ENCODE data around the gene PSG4.
"Not testable (repeated sequence)": the region's sequence is repeated elsewhere in the genome, so short reads cannot be mapped to it uniquely, and the experiment has no call there.

Gene PSG4

DNA sequence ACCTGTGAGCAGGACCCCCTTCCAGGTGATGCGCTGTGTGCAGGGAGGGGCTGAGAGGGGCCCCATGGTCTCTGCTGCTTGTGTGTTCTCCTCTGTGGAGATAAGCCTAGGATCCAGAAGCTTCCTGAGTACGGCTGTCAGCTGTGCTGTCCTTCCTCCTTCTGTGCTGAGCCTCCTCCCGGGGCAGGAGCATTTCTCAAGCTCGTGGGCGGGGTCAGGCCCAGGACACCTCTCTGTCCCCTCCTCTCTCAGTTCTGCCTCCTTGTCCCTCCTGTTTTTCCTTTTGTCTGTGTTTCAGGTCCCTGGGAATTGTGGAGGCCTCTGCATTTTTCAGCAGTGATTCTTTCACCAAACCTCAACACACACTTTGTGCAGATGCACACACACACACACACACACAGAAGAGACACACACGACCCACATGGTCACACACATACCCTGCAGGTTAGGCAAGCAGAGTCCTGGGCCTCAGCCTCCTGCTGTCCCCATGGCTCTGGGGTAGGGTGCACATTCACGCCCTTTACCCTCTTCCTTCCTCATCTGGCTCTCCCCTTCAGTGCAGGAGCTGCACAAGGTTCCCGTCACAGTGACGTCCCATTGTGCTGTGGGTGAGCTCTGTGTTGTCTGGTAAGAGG, at the start of gene PSG4:
TSS of gene PSG4 (minus strand) at position 168 of the 635 bp plus-strand sequence. CDS start at position 66, 102 bp downstream.
- not testable (repeated sequence) for DNase-seq

DNA sequence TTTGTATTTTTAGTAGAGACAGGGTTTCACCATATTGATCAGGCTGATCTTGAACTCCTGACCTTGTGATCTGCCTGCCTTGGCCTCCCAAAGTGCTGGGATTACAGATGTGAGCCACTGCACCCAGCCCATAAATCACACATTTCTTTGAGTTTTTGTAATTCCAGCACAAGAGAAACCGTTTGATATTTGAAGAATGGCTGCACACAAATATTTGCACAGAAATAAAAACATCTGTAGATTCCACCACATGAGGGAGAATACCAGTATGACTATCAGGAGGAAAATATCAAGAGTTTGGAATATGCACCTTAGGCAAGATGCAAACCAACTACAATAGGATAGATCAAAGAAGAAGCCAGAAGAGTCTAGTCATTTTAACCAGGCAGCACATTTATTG, 46.0 kb upstream of the PSG4 start:
- not testable (repeated sequence) for DNase-seq

DNA sequence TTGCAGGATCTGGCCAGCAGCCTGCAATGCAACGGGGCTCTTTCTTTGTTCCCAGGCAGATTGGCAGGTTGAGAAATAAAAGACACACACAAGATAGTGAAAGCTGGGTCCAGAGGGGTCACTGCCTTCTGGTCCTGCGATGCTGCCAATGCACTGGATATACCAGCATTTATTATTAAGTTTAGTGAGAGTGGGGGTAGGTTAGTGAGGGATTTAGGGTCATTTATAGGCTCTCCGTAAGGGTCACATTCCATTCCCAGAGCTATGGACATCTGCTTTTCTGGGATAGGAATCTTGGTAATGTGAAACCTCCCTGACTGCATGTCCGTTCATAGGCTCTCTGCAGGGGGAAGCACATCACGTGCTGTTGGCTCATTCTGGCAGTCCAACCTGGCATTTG, 44.9 kb upstream of the PSG4 start:
- DNase-seq: not testable (repeated sequence)

DNA sequence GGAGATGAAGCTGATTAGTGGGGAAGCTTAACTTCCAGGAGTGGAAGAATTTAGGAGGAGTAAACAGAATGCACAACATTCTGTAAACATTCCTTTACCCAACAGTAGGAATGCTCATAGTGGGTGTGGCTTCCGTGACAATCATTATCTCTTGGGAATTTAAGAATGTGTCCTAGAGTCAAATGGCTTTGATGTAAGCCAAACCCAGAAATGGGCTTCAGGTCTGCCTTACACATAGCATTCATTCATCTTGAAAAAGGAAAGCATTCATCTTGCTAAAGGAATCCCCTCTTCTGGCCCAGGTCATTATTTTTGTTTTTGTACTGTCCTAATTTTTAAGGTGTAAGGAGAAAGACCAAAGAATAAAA, 43.2 kb upstream of the PSG4 start:
- not testable (repeated sequence) for DNase-seq

DNA sequence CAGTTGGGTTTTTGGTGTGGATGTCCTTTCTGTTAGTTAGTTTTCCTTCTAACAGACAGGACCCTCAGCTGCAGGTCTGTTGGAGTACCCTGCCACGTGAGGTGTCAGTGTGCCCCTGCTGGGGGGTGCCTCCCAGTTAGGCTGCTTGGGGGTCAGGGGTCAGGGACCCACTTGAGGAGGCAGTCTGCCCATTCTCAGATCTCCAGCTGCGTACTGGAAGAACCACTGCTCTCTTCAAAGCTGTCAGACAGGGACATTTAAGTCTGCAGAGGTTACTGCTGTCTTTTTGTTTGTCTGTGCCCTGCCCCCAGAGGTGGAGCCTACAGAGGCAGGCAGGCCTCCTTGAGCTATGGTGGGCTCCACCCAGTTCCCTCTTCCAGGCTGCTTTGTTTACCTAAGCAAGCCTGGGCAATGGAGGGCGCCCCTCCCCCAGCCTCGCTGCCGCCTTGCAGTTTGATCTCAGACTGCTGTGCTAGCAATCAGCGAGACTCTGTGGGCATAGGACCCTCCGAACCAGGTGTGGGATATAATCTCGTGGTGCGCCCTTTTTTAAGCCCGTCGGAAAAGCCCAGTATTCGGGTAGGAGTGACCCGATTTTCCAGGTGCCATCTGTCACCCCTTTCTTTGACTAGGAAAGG, 41.9 kb upstream of the PSG4 start:
- DNase-seq: not testable (repeated sequence)

DNA sequence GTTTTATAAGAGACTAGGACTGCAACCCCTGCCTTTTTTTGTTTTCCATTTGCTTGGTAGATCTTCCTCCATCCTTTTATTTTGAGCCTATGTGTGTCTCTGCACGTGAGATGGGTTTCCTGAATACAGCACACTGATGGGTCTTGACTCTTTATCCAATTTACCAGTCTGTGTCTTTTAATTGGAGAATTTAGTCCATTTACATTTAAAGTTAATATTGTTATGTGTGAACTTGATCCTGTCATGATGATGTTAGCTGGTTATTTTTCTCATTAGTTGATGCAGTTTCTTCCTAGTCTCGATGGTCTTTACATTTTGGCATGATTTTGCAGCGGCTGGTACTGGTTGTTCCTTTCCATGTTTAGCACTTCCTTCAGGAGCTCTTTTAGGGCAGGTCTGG, 40.4 kb upstream of the PSG4 start:
- not testable (repeated sequence) for DNase-seq

DNA sequence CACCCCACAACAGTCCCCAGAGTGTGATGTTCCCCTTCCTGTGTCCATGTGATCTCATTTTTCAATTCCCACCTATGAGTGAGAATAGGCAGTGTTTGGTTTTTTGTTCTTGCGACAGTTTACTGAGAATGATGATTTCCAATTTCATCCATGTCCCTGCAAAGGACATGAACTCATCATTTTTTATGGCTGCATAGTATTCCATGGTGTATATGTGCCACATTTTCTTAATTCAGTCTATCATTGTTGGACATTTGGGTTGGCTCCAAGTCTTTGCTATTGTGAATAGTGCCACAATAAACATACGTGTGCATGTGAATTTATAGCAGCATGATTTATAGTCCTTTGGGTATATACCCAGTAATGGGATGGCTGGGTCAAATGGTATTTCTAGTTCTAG, 36.8 kb upstream of the PSG4 start:
- not testable (repeated sequence) for DNase-seq

DNA sequence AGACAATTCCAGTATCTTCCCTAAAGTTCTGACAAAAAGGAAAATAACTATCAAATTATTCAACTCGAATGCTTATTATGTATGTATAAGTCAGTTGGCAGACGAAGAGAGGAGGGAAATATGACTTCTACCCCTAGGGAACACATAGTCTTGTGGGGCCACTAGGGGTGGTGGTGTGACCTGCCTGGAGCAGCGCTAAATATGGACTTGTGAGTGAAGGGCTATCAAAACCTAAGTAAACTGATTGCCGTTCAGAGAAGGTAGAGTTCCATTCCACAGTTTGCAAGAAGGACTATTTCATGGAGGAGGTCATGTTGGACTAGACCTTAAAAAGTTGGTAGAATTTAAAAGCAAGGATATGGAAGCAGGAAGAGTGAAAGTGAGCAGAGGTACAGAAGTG, 32.8 kb upstream of the PSG4 start:
- DNase-seq: not testable (repeated sequence)

DNA sequence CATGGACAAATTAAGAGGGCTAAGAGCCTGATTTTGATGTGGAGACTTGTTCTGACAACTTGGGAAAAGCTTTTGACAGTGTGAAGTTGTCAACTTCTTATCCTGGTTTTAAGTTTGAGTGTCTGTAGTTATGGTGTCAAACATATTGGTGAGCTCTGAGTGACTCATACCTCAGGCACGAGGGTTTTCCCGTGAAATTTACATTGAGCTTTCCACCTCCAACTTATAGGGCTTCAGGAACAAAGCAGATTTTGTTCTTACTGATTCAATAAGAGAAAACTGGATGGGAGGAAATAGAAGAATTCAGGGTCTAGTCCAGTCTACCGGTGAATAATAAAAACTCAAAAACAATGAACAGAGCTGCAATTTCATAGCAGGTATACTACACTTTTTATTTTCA, 30.2 kb upstream of the PSG4 start:
- not testable (repeated sequence) for DNase-seq

DNA sequence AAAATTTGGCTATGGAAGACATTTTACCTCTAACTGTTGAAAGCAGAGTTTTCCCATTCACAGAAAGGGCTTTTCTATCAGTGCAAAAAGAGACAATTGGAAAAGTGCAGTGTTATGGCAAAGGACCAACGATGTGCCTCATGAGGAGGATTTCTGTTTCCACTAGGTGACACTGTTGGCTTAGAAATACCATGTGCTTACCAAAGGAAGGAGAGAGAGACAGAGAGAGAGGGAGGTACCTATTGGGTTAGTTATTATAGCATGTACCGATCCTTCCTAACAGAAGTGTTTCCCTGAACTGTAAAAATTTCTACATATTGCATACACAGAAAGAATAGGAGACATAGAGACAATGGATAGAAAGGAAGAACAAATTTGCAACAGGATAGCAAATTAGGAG, 23.9 kb upstream of the PSG4 start:
- DNase-seq: no peak

DNA sequence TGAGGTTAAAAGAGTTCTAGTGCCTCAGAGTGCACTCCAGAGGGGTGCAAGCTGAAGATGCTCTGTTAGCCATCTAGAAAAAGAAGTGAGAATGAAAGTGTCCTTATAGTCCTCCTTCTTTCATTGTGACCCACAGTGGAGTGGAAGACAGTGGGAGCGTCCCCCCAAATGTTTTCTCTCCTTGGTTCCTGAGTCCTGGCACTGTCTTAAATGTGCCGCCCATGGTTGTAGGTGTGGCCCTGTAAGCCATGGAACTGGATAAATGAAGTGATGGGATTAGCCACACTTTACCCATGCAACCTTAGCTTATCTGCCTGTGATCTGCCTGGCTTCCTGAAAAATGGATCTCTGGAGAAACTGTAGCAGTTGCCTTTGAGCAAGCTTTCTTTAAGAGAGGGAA, 23.3 kb upstream of the PSG4 start:
- not testable (repeated sequence) for DNase-seq

DNA sequence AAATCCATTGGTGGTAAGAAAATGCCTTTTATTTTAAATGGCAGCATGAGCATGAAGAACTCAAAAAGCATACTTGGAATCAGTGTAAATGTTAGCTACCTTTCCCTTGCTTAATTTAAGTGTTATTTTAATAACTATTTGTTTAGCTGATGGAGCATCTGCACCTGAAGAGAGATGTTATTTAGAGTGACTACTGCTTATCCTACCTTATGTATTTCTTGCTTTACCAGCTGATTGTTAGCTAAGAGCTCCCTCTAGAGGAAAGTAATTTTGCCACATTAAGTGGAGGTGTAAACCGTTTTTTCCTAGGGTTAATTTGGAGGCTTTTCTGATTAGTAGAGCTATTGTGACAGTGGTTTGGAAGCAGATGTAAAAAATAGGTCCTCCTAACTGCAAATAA, 21.5 kb upstream of the PSG4 start:
- DNase-seq: not testable (repeated sequence)

DNA sequence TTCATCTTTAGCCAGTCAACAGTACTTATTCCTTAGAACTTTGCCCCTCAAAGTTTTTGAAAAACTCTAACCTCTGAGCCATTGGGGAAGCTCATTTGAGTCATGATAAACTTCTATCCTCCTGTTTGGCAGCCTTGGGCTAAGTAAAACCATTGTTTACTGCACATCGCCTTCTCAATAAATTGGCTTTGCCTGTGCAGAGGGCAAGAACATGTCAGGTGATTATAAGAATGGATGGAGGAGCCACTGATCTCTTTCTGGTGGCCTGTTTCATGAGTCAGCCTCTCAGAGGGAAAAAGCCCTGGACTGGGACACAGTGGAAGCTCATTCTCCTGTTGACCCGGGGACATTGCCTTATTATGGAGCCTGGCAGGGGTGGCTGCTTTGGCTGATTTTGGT, 19.4 kb upstream of the PSG4 start:
- no peak for DNase-seq

DNA sequence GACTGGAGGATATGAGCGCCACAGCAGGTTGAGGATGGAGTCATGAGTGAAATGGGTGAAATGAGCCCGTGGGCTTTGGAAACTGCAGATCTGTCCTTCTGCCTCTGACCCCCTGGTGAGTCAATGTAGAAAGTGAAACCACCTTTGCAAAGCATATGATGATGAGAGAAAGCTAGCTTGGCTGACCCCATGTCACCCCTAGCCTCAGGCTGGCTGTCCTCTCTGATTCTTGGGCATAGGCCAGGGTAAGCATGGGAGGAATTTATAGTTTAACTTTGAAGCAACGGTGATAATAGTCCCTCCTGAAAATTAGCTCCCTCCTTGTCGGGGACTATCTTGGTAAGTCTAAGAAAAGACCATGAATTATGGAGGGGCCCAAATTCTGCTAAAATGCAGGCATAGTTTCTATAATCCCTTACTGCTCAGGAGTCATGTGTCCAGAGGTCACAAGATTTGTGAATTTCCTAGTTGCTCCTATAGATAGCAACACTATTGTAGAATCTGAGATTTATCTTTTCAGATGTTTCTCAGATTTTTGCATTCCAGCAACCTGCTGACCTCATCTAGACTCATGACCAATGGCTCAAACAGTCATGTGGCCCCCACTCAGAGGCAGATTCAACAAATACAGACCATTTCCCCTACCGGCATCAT, 18.9 kb upstream of the PSG4 start:
- DNase-seq: not testable (repeated sequence)

DNA sequence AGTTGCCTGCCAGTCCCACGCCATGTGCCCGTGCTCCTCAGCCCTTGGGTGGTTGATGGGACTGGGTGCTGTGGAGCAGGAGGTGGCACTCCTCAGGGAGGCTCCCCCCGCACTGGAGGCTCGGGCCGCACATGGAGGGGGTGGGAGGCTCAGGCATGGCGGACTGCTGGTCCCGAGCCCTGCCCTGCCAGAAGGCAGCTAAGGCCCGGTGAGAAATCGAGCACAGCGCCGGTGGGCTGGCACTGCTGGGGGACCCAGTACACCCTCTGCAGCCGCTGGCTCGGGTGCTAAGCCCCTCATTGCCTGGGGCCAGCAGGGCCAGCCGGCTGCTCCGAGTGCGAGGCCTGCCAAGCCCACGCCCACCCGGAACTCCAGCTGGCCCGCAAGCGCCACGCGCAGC, 16.5 kb upstream of the PSG4 start:
- DNase-seq: not testable (repeated sequence)

DNA sequence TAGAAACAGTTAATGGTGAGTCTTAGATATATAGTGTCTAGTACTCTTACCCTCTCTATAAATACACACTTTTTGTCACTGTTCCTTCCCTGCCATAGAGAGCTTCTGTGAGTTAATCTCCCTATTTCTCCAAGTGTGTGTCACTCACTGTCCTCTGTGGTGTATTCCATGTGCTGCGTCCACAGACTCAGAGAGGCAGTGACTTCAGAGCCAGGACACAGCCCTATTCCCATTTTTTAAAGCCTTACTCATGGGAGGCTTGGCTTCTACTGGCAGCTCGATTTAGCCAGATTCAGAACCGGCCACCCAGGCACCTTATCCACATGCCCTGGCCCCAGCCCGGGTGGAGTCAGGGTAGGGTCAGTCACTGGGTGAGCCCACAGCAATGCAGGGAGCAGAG, 13.7 kb upstream of the PSG4 start:
- not testable (repeated sequence) for DNase-seq

DNA sequence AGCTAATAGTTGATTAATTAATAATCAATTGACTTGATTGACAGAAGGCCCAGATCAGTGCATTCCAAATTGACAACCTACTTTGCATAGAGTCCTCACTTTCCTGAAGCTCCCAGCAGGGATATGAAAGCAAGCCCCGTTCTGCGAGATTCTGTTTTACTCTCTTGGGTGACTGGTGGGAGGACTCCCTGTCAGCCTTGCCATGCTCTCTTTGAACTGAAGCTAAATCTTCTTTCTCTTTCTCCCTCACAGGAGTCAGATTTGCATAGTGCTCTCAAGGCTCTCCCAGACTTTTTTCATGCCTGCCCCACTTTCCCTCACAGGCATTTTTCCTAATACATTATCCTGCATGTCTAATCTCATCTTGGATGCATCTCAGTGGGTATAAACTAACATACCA, 10.4 kb upstream of the PSG4 start:
- not testable (repeated sequence) for DNase-seq

DNA sequence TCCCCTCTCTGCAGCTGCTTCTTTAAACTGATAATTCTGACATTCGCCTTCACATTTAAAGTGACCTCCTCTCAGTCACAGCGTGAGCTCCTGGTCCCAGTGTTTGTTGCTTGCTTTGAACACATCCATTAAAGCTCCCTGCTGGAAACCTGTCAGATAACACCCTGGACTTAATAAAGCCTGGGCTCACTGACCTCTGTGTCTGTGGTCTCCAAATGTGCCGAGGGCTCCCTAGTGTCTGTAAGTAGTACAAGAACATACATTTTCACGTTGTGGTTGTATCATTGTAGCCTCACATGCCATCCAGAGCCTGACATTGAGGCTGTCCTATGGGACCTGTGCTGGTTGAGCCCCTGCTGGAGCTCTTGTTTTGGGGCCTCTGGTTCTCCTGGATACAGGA, 2.6 kb upstream of the PSG4 start:
- no peak for DNase-seq

DNA sequence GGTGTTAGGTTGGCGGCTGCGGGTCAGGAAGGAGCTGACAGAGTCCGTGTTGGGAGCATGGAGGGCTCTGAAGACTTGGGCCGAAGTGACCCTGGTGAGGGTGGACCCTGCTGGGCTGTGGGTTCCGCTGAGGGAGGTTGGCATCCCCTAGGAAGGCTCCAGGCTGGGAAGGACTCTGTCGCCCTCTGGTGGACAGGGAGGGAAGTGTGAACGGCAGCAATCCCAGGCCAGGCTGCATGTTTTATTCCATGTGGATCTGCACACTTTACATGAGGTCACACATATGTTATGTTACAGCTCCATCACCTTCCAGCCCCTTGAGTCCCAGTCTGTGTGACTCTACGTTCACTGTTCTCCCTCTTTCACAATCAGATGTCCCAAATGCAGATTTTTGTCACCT, 1.7 kb upstream of the PSG4 start:
- not testable (repeated sequence) for DNase-seq

DNA sequence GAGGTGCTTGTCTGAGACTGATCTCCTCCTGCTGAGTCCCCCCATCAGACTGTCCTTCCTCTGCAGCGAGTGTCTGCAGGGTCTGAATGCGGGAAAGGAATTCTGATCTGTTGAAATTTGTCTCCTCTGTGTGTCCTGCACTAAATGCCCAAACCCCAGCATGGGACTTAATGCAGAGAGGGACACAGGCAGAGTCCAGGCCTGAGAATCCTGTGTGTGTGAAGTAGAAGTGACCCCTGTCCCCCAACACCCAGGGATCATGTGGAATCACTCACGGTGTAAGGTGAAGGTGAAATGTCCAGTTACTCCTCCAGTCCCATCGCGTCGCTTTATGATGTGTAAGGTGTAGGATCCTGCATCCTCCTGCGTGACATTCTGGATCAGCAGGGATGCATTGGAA, 1.8 kb downstream of the PSG4 start:
- not testable (repeated sequence) for DNase-seq

DNA sequence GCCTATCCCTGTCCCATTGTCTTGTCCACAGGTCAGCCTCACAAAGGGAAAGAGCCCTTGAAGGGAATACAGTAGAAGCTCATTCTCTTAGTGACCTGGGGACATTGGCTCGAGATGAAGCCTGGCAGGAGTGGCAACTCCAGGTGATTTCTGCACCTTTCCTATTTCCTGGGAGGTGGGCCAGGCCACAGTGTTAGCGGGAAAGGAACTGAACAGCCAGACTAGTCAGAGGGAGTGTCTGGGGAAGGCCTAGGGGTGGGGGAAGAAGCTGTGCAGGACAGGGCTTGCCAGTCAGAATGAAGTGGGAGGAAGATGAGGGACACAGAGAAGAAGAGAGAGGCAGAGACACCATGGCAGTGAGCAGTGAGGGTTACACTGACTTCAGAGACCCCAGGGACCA, 3.5 kb downstream of the PSG4 start:
- DNase-seq: not testable (repeated sequence)

DNA sequence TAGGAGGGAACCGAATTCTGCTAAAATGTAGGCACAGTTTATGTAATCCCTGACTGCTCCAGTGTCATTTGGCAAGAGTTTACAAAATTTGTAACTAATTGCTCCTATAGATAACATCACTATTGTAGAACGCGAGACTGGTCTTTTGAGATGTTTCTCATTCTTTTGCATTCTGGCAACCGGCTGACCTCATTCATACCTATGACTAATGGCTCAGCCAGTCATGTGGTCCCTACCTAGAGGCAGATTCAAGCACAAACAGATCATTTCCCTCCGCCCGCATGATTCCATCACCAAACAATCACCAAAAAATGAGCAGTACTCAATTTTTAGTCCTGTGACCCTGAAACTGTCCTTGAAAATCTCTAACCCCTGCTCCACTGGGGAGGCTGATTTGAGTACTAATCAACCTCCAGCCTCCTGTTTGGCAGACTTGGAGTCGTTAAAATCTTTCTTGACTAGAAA, 4.1 kb downstream of the PSG4 start:
- DNase-seq: not testable (repeated sequence)

DNA sequence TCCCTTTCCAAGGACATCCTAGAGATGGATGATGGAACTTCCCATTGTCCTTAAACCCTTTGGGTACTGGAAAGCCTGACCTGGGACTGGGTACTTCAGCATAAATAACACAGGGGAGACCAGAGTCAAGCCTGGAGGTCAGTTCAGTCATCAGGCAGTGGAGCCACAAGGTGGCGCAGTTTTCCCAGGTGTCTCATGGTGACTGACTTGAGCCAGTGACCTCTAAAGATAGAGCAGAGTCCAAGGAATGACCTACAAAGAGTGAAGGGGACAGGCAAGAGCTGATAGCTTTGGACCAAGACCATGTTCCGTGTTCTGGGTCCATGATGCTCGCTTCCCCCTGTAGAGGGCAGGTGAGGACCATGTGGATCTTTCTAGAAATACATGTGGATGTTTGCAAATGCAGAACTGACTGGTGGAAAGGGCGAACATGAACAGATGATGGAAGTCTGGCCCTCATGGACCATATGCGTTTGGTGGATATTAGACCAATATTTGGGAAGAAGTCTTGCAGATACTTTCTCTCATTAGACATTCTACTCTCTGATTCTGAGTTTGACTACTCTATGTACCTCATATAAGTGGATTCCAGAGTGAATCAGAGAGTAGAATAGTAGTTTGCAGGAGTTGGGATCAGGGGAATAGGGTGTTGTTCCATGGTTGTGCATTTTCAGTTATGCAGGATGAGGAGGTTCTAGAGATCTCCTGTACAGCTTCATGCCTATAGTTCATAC, 6.6 kb downstream of the PSG4 start:
- DNase-seq: not testable (repeated sequence)

All from activated CD4-positive, alpha-beta T cell treated with anti-CD3 and anti-CD28 coated beads for 1 hour (primary cell).